CD14-positive monocyte (primary cell): Measurements from ENCODE around the gene KLHDC8A. TPM values are rescaled to one million over a fixed set of nuclear protein-coding genes. Genes with fewer than 3 reads are reported as not detected.

ENCODE experiments used
- DNase-seq, 3 donors: peaks; one replicate each; pipeline ENCODE4 v3.0.0-alpha.2; 2011 to 2022
- H2AFZ ChIP-seq: 2 replicates; pipeline ENCODE4 v1.6.0; 2012; ENCODE audit warnings: mild to moderate bottlenecking, low read depth, low read length, inconsistent platforms; ENCODE audit not compliant: insufficient read depth, poor library complexity, severe bottlenecking
- H3K27ac ChIP-seq, 2 donors: 1 replicate in 1 of 2; 2 replicates in 1 of 2; pipeline ENCODE4 v1.5.1; 2012 to 2013; ENCODE audit warnings: low read length in 2 of 2, control low read depth in 1 of 2, inconsistent platforms in 1 of 2, low read depth in 1 of 2, mild to moderate bottlenecking in 1 of 2
- H3K27me3 ChIP-seq, 2 donors: one replicate each; pipeline versions ENCODE4 v1.6.0 to v1.6.1; 2011 to 2013; ENCODE audit warnings: low read length in 2 of 2; ENCODE audit not compliant: control insufficient read depth in 2 of 2, insufficient read depth in 2 of 2
- H3K36me3 ChIP-seq, 2 donors: replicated peaks in 1 of 2; 1 replicate in 1 of 2; 2 replicates in 1 of 2; pipeline versions ENCODE4 v1.5.1 to v1.6.1; 2012 to 2013; ENCODE audit warnings: low read length in 2 of 2, control low read depth in 1 of 2, inconsistent platforms in 1 of 2, mild to moderate bottlenecking in 1 of 2; ENCODE audit not compliant: insufficient read depth in 2 of 2, control insufficient read depth in 1 of 2
- H3K4me1 ChIP-seq, 2 donors: 1 replicate in 1 of 2; 2 replicates in 1 of 2; pipeline versions ENCODE4 v1.5.1 to v1.6.1; 2012 to 2013; ENCODE audit warnings: low read length in 2 of 2, control low read depth in 1 of 2, inconsistent platforms in 1 of 2, mild to moderate bottlenecking in 1 of 2, moderate library complexity in 1 of 2; ENCODE audit not compliant: insufficient read depth in 2 of 2, control insufficient read depth in 1 of 2
- H3K4me2 ChIP-seq: replicated peaks from 2 replicates; pipeline ENCODE3; 2012; ENCODE audit warnings: low read length, moderate library complexity, mild to moderate bottlenecking; ENCODE audit not compliant: poor library complexity, severe bottlenecking; ENCODE audit errors: extremely low read depth
- H3K4me3 ChIP-seq, 3 experiments: fragments of 200-600 bp in 1 of 3; sonication (generic) in 1 of 3; replicated peaks in 1 of 3; 1 replicate in 2 of 3; 2 replicates in 1 of 3; pipeline ENCODE4 v1.5.1; 2011 to 2013; ENCODE audit warnings: low read length in 3 of 3, mild to moderate bottlenecking in 3 of 3, control low read depth in 2 of 3, low read depth in 2 of 3, inconsistent platforms in 1 of 3, moderate library complexity in 1 of 3
- H3K79me2 ChIP-seq: 2 replicates; pipeline ENCODE4 v1.6.0; 2012; ENCODE audit warnings: mild to moderate bottlenecking, control low read depth, inconsistent platforms, low read length, moderate library complexity; ENCODE audit not compliant: insufficient read depth
- H3K9ac ChIP-seq: 2 replicates; pipeline ENCODE4 v1.6.0; 2017; ENCODE audit warnings: low read length, mild to moderate bottlenecking; ENCODE audit not compliant: insufficient read depth, poor library complexity, severe bottlenecking
- H3K9me3 ChIP-seq, 2 donors: replicated peaks in 1 of 2; 1 replicate in 1 of 2; 2 replicates in 1 of 2; pipeline versions ENCODE4 v1.5.1 to v1.6.1; 2012 to 2013; ENCODE audit warnings: low read length in 2 of 2, control low read depth in 1 of 2; ENCODE audit not compliant: control insufficient read depth in 1 of 2, insufficient read depth in 1 of 2
- H4K20me1 ChIP-seq: 2 replicates; pipeline ENCODE4 v1.6.0; 2012; ENCODE audit warnings: mild to moderate bottlenecking, low read length, control low read depth, moderate library complexity; ENCODE audit not compliant: insufficient read depth
- H3K27ac Mint-ChIP-seq, 7 donors: one replicate each; pipeline ENCODE4 v1.8.0; 2020; ENCODE audit warnings: mild to moderate bottlenecking in 7 of 7, mixed read lengths in 7 of 7, moderate library complexity in 6 of 7, inconsistent platforms in 2 of 7
- H3K27me3 Mint-ChIP-seq, 3 donors: one replicate each; pipeline ENCODE4 v1.8.0; 2021 to 2022; ENCODE audit warnings: low read depth in 3 of 3, mild to moderate bottlenecking in 3 of 3, mixed read lengths in 3 of 3, moderate library complexity in 3 of 3, inconsistent platforms in 1 of 3
- H3K36me3 Mint-ChIP-seq, 2 donors: one replicate each; pipeline ENCODE4 v1.8.0; 2020; ENCODE audit warnings: mixed read lengths in 2 of 2, inconsistent platforms in 1 of 2, mild to moderate bottlenecking in 1 of 2
- H3K4me1 Mint-ChIP-seq: one replicate; pipeline ENCODE4 v1.8.0; 2020; ENCODE audit warnings: mild to moderate bottlenecking, mixed read lengths
- H3K4me3 Mint-ChIP-seq, 2 donors: one replicate each; pipeline ENCODE4 v1.8.0; 2020; ENCODE audit warnings: mild to moderate bottlenecking in 2 of 2, mixed read lengths in 2 of 2, moderate library complexity in 1 of 2
- H3K9me3 Mint-ChIP-seq, 7 donors: one replicate each; pipeline ENCODE4 v1.8.0; 2020 to 2022; ENCODE audit warnings: mixed read lengths in 7 of 7, mild to moderate bottlenecking in 6 of 7, moderate library complexity in 6 of 7, inconsistent platforms in 2 of 7
- CTCF ChIP-seq: fragments of 200-600 bp; IDR thresholded peaks from one replicate; pipeline ENCODE4 v1.8.0; 2022; ENCODE audit warnings: antibody characterized with exemption, mild to moderate bottlenecking
- WGBS: methylation state at CpG from one replicate; pipeline ENCODE4 v1.1.5; 2013; ENCODE audit warnings: missing lambda C conversion rate; ENCODE audit not compliant: insufficient coverage; 5-methylcytosine and 5-hydroxymethylcytosine counted together
- intact Hi-C, 2 donors: fragments of 100-400 bp; cut with micrococcal nuclease; formaldehyde crosslinking; loops; one replicate each; pipeline versions ENCODE4 v1.15.0 to v1.15.1; 2023
- polyA plus RNA-seq, 3 donors: library from polyadenylated mRNA; depleted of rRNA in 1 of 3; unstranded in 2 of 3; stranded (reverse) in 1 of 3; fragments of 300-500 nt in 2 of 3; fragments of >200 nt in 1 of 3; fragmentation: Illumina TruSeq in 2 of 3; gene quantifications; 1 replicate in 2 of 3; 2 replicates in 1 of 3; pipeline ENCODE4 v1.2.3, GENCODE V29; 2012 to 2021

Gene KLHDC8A
- polyA plus RNA-seq, 3 donors, result not detected

- H3K9me3 Mint-ChIP-seq, result peaks cover 0 to 2% (median 0%) of the 10 kb centered on the region in 7 donors
- no peak overlapping the region for H2AFZ ChIP-seq
- H3K9ac ChIP-seq, result peak overlapping the region; percentile 62
- peak overlapping the region; percentile 6 to 73 for H3K4me3 Mint-ChIP-seq
- H3K4me2 ChIP-seq, result peak overlapping the region; percentile 29
- peaks cover 65 to 70% of the 10 kb centered on the region in 2 donors for H3K36me3 Mint-ChIP-seq
- peak overlapping the region; percentile 96 to 99 (median 98) for H3K27ac Mint-ChIP-seq
- DNase-seq, result peak; percentile 79 to 89 (median 86)
- intact Hi-C loops, result no loop called here
- TF ChIP-seq CTCF, result no peak
- peaks cover 68% of the 10 kb centered on the region for H4K20me1 ChIP-seq
- peaks cover 0 to 2% (median 0%) of the 10 kb centered on the region in 3 donors for H3K27me3 Mint-ChIP-seq
- peaks cover 65% of the 10 kb centered on the region for H3K79me2 ChIP-seq
- peaks cover 58 to 63% of the 10 kb centered on the region in 2 donors for H3K4me1 ChIP-seq
- no peaks in the 10 kb centered on the region for H3K9me3 ChIP-seq
- WGBS, result no CpG with 5 or more reads among the region's 8 CpGs
- H3K4me3 ChIP-seq, result peak overlapping the region in 1 of 3 experiments; percentile 29
- peak overlapping the region; percentile 83 to 96 for H3K27ac ChIP-seq
- H3K36me3 ChIP-seq, result peaks cover 50% of the 10 kb centered on the region in 2 donors
- H3K27me3 ChIP-seq, result no peaks in the 10 kb centered on the region
- H3K4me1 Mint-ChIP-seq, result peaks cover 63% of the 10 kb centered on the region
Measured at GRCh38 chr1:205310976-205311704, 45.6 kb downstream of the KLHDC8A start.

GRCh38 chr1:205309741-205310140, 47.0 kb downstream of the KLHDC8A start:
- no peak for DNase-seq
- H3K79me2 ChIP-seq, result peaks cover 51% of the 10 kb centered on the region
- Mint-ChIP-seq H3K9me3 (peaks cover 0 to 2% (median 0%) of the 10 kb centered on the region in 7 donors), H3K4me3 (no peak overlapping the region), H3K4me1 (peaks cover 49% of the 10 kb centered on the region), H3K27me3 (peaks cover 0 to 2% (median 0%) of the 10 kb centered on the region in 3 donors), H3K36me3 (peaks cover 74 to 81% of the 10 kb centered on the region in 2 donors), H3K27ac (peak overlapping the region in 6 of 7 donors; percentile 25 to 99 (median 98))
- no peaks in the 10 kb centered on the region for H3K27me3 ChIP-seq
- H3K27ac ChIP-seq, result peak overlapping the region in 1 of 2 donors; percentile 96
- H3K9me3 ChIP-seq, result no peaks in the 10 kb centered on the region
- H3K4me3 ChIP-seq, result no peak overlapping the region
- 100% methylated on average over 1 of the region's 1 CpG for WGBS
- no peak for TF ChIP-seq CTCF
- peaks cover 66% of the 10 kb centered on the region for H4K20me1 ChIP-seq
- H3K4me1 ChIP-seq, result peaks cover 44 to 49% of the 10 kb centered on the region in 2 donors
- no peak overlapping the region for H3K9ac ChIP-seq
- H3K4me2 ChIP-seq, result no peak overlapping the region
- H2AFZ ChIP-seq, result no peak overlapping the region
- intact Hi-C loops, result no loop called here
- H3K36me3 ChIP-seq, result peaks cover 64% of the 10 kb centered on the region in 2 donors
